ENCODE measurements around the gene A4GNT.
"Not testable (repeated sequence)": the region's sequence is repeated elsewhere in the genome, so short reads cannot be mapped to it uniquely, and the experiment has no call there.

The A4GNT gene

DNA sequence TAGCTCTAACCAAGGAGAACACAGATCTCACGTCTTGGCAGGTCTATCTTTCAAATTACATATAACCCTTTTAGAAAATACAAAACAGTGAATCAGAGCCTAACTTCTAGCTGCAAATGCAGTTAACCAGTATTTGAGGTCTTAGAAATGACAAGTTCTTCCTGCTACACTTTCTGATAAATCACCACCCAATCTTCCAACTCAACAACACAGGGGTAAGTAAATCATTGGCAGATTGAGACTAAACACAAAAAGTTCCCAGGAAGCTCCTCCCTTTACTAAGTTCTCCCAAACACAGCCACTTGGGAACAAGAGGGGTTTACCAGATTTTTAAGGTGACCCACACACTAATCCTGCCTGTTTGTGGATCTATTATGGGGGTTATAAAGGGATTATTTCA, at the start of gene A4GNT:
A4GNT (minus strand) TSS at position 152 of the 400 bp plus-strand sequence. CDS start 1,134 bp downstream, outside the sequence.
- no peak for DNase-seq (ENCODE audit: low read depth)

DNA sequence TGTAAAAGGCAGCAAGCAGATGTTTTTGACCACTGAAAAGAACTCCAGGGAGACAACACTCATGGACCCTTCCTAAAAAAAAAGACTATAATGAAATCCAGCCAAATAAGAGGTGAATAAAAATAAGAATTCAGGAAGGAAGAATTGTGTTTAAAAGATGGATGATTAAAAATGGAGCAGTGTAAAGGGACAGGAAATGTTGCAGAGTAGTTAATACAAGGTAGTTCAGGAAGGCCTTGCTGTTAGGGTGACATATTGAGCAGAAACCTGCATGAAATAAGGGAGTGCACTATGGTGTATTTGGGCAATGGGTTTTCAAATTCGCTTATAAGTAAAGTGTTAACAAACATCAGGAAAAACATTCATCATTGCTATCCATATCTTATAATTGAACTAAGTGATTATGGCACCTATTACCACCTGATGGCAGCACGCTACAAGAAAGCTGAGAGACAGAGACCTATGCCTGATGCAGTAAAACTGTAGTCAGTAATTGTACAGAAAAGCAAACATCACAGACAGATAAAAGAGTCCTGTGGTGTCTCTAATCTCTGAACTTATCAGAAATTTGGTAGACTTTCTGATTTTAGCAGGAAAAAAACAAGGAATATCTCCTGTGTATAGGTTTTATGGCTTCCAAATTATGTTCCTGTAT, 48.3 kb upstream of the A4GNT start:
- peak; percentile 23 for DNase-seq (ENCODE audit: low read depth)

DNA sequence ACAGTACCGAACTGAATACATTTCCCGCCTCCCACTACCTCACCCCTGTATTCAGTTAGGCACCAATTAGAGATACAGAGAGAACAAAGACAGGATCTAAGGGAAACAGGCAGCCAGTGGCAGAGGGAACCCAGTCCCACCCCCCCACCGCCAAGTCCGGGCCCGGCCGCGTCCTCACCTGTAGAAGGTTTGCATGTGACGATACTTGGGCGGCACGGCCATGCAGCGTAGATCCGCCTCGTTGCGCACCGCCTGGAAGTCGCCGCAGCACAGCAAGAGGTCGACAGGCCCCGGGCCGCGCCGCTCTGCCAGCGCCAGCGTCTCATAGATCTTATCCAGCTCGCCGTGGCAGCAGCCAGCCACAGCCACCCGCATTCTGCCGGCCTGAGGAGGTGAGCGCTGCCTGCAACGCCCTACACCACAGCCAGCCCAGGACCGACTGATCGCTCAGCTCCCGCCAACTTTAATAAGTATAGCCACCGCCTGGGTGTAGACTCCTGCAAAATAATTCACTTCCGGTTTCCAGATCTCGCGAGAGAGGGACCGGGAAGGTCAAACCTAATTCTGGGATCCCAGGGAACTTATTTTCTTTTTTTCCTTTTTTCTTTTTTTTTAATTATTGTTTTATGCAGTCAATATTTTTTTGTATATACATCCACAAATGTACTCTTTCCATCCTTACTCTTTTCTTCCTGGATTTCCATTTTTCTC, 42.4 kb upstream of the A4GNT start, which contains the start of gene DBR1:
DBR1 (minus strand) TSS at position 501 of the 711 bp plus-strand sequence; CDS start at position 375, 126 bp downstream.
- DNase-seq (ENCODE audit: low read depth): peak; percentile 59

DNA sequence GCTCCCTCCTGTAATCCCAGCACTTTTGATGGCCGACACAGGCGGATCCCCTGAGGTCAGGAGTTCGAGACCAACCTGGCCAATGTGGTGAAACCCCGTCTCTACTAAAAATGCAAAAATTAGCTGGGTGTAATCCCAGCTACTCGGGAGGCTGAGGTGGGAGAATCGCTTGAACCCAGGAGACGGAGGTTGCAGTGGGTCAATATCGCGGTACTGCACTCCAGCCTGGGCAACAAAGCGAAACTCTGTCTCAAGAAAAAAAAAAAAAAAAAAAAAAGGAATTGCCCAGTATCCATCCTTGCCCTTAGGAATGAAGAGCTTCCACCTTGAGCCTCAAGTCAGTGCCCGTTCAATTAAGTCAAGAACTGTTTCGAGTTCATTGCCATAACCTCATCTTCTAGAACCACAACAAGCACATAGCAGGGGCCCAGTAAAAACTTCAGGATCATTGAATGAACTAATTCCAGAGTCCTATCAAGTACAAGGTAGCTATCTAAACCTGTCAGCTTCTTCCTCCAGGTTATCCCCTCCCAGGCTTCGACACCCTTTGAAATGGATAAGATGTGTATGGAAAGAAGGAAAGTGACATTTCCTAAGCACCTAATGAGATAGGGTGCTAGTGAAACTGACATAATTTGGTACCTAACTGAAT, 41.7 kb upstream of the A4GNT start:
- DNase-seq (ENCODE audit: low read depth): peak; percentile 15

DNA sequence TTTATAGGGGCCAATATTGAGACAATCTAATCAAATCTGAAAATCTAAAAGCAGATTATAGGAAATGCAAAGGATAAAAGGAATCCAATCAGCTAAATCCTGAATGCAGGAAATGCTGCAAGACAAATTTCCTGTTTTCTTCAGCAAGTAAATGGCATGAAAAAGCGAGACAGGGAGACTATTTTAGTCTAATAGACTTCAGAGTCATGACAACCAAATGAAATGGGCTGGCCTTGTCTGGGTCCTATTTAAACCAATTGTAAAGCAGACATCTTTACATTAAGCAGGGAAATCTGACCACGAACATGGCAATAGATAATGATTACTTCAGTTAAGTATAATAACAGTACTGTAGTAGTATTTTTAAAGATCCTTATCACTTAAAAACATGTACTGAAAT, 40.4 kb upstream of the A4GNT start:
- no peak for DNase-seq (ENCODE audit: low read depth)

DNA sequence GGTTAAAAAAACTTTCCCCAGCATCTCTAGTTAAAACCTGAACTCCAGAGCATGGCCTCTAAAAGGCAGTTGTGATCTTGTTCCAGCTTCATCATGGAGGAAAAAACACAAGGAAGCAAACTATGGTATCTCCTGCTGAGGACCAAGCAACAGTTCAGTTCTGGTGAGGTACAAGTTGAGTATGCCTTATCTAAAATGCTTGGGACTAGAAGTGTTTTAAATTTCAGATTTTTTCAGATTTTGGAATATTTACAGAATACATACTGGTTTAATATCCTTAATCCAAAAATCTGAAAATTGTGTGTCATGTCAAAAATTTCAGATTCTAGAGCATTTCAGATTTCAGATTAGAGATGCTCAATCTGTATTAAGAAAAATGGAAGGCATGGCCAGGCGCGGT, 32.9 kb upstream of the A4GNT start:
- no peak for DNase-seq (ENCODE audit: low read depth)

DNA sequence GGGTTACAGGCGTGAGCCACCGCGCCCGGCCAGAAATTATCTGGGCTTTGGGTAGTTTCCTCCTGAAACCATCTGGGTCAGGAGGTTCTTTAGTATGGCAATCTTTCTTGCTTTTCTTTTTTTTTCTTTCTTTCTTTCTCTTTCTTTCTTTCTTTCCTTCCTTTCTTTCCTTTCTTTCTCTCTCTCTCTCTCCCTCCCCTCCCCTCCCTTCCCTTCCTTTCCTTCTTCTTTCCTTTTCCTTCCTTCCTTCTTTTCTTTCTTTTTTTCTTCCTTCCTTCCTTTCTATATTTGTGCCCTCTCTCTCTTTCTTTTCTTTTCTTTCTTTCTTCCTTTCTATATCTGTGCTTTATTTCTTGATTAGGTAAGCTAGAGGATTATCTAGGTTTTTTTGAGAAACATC, 25.6 kb upstream of the A4GNT start:
- DNase-seq (ENCODE audit: low read depth): no peak

DNA sequence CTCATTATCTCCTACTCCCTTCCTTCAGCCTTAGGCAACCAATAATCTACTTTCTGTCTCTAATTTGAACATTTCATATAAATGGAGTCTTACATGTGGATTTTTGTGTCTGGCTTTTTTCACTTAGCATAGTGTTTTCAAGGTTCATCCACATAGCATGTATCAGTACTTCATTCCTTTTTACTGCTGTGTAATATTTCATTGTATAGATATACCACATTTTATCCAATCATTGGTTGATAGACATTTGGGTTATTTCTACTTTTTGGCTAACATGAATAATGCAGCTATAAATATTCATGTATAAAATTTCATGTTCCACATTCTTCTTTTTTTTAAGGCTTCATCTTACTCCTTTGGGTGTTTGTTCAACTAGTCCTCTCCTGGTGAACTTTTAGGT, 22.3 kb upstream of the A4GNT start:
- DNase-seq (ENCODE audit: low read depth): no peak

DNA sequence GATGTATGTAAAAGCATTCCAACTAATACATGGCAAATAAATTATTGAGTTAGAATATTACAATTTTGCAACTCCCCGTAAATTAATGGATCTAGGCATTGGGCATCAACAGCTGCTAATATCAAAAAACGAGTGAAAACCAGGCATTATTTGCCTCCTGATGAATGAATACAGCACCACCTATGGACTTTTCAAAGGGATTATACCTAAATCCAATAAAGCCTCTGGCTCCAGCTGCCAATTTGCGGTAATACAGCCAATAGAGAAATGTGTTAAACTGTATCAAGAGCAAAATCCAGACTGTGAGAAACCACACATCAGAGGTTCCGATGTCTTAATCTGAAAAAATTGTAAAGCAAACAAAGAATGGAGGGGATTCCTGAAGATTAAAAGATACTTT, 16.3 kb upstream of the A4GNT start:
- DNase-seq (ENCODE audit: low read depth): no peak

DNA sequence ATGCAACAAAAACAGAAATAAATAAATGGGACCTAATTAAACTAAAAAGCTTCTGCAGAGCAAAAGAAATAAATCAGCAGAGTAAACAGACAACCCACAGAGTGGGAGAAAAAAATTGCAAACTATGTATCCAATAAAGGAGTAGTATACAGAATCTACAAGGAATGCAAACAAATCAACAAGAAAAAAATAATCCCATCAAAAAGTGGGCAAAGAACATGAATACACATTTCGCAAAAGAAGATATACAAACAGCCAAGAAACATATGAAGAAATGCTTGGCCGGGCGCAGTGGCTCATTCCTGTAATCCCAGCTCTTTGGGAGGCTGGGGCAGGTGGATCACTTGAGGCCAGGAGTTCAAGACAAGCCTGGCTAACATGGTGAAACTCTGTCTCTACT, 10.0 kb upstream of the A4GNT start:
- not testable (repeated sequence) for DNase-seq (ENCODE audit: low read depth)

DNA sequence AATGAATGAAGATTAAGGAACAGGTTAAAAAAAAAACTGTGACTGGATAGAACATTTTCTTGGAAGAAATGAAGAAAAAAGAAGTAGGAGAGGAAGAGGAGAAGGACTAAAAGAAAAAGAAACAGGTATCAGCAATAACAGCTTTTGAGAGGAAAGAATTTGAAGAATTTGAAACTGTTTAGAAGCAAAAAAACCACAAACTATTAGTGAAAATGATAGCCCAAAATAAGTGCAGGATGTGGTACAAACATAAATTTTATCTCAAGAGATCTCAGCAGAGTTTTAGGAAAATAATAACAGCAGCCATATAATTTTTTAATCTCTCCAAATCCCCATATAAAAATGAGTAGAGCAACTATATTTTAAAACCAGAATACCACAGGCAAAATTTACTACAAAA, 8.8 kb upstream of the A4GNT start:
- no peak for DNase-seq (ENCODE audit: low read depth)

DNA sequence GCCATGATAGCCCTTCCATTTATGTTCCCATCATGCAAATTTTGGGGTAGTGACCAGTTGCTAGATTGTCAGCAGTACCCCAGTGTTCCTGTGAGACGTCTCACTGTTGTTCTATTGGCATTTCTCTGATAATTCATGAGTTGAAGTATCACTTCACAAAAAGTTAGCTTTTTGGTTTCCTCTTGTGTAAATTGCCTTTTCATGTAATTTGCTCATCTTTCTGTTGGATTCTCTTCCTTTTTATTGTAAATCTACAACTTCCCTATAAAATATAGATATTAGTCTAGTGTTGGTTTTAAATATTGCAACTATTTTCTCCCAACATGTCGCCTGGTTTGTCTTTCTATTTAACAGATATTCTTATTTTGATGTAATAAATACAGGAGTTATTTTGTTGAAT, 7.5 kb upstream of the A4GNT start:
- no peak for DNase-seq (ENCODE audit: low read depth)

DNA sequence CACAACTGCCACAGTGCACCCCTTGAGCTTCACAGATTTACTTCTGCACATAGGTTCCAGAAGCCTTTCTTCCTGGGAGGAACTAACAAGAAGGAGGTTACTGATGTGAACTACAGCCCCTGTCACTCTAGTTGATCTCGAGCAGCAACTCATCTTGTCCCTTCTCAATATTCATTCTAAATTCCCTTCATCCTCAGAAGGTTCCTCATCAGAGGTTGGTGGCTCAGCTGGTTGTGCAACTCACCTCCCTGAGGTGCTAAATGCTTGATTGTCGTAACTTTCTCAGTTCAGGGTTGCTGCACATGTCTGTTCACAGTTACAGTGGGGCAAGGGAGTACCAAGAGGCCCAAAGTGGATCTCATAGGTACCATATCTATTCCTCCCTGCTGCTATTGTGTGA, 5.7 kb upstream of the A4GNT start:
- DNase-seq (ENCODE audit: low read depth): no peak

DNA sequence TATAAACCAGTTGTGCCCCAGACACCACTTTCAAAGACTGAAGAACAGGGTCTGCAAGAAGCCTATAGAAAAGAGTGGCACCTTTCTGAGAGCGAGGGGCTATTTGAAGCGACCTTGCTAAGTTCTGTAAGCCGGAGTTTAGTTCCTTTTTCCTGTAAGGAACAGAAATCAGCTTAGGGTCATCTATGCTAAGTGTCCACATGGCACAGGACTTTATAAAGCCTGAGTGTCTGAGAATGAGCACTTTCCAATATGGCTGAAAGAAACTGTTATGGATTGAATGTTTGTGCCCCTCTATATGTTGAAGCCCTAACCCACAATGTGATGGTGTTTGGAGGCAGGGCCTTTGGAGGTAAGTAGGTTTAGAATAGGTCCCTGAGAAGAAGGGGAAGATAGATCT, 4.0 kb upstream of the A4GNT start:
- DNase-seq (ENCODE audit: low read depth): no peak

DNA sequence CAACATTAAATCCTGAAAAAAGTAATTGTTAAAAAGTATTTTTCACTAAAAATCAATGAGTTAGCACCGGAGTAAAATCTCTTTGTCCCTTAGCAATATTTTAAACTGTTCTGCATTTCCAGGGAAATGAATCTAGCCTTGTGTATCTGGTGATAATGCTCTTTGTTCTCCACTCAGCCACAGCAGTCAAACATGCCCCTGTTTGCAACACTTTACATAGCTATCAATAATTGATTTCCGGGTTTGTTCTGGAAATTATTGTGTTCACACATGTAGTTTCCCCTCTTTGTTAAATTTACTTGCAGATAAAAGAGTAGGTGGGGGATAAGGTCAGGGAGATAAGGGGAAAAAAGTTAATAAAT, 3.6 kb upstream of the A4GNT start:
- DNase-seq (ENCODE audit: low read depth): no peak

DNA sequence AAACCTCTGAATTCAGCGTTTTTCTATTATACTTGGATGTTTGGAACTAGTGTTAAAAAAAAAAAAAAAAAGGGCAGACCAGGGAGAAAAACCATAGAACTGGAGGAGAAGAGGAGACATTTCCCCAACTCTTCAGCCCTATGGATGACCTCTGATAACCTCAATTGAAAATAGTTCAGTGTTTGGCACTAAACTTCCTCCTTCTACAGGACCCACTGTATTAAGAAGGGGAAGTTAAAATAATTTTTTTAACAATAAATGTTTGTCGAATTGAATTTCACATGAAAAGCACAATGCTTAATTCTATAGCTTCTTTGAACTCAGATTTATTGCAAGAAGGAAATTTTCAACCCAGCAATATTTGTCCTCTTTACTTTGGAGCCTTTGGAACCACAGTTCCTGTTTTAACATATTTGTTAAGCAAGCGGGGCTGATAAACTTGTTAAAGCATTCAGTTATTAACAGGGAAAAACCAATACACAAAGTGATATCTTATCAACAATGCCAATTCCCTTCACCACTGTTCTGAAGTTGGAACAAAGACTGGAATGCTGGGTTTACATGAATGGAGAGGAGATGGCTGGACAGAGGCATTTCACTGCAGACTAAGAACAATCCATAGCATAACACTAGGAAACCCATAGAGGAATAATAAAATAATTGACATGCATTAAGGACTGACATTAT, 3.1 kb upstream of the A4GNT start:
- no peak for DNase-seq (ENCODE audit: low read depth)

DNA sequence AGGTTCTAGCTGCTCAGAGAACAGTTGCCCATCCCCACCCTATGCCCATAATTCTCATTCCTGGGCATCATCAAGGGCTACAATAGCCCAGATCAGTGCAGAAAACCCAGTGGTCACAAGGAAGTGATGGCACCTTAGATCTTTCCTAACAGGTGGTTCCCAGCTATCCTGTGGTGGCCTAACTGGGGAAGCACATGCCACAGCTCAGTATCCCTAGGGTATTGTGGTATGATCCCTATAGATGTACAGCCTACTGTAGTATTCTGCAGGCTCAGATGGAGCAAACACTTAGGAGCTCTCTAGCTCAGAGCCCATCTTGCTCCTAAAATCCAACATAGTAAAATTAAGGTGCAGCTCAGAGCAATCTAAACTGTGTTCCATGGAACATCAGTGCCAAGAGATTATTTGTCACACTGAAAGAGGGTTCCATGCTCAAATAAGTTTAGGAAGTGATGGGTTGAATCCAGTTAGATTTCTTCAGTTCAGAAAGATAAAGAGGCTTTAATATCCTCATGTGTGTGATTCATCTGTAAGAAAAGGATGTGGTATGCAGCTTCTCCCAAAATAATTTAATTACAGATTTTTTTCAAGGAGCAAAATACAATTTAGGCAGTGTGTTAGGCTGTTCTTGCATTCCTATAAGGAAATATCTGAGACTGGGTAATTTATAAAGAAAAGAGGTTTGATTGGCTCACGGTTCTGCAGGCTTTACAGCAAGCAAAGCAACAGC, 4.4 kb downstream of the A4GNT start:
- DNase-seq (ENCODE audit: low read depth): no peak

DNA sequence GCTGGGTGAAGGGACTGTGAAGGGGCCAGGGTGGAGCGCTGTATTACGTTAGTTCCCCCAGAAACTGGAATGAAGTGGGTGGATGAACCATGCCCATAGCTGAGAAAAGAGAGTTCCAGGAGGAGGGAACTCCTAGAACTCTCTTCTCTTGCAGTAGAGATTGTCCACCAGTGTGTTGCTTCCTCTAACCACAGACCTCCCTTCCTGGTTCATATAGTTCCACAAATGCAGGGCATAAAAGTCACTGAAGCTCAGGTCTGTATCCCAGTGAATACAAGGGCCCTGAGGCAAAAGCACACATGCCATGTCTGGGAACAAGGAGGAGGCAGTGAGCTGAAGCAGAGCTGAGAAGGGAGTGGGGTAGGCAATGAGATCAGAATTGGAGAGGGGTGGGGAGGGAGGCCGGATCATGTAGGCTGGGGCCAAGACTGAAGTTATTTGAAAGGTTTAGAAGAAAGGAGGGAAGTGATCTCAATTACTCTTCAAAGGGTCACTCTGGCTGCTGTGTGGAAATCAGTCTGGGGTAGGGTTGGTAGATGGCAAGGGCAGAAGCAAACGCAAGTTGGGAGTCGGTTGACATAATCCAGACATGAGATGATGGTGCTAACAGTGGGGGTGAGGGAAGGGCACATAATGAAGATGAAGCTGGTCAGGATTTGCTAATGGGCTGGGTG, 6.5 kb downstream of the A4GNT start:
- no peak for DNase-seq (ENCODE audit: low read depth)

DNA sequence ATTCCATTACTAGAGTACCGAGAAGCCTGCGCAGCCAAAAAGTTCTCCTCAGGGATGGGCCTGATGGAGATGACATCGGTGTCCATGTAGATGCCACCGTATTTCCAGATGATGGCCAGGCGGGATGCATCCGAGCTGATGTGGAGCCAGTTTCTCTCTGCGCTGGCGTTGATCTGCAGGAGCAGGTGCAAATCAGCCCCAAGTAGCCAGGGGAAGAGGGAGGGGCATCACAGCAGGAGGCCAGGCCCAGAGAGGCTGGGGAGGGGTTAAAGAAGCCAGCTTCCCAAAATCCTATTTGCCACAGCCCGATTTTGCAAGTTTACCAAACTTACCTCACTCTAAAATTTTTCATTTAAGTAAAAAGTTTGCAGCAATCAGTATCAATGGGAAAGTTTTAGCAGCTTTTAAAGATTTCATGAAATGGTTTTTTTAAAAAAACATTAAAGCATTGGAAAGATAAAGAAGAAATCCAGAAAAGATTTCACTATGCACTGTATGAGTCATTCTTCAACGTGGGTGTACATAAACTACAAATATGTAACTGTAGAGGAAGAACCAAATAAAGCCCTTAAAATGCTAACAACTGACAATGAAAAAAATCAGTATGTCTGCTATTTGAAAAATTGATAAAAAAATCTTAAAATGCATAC, 7.4 kb downstream of the A4GNT start:
- peak; percentile 5 for DNase-seq (ENCODE audit: low read depth)

DNA sequence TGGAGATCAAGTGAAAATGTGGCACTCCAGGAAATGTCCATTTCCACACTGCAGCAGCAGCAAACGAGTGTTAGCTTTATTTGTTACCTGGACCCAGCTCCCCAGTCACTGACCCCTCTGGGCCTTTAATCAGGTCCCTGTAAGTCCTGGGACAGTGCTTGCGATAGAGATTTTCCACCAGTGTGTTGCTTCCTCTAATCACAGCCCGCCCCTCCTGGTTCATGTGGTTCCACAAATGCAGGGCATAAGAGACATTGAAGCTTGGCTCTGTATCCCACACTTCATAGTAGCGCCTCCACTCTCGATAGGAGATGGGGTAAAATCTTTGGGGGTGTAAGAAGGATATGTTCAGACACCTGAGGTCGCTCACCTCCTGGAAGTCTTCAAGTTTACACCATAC, 8.0 kb downstream of the A4GNT start:
- DNase-seq (ENCODE audit: low read depth): no peak

DNA sequence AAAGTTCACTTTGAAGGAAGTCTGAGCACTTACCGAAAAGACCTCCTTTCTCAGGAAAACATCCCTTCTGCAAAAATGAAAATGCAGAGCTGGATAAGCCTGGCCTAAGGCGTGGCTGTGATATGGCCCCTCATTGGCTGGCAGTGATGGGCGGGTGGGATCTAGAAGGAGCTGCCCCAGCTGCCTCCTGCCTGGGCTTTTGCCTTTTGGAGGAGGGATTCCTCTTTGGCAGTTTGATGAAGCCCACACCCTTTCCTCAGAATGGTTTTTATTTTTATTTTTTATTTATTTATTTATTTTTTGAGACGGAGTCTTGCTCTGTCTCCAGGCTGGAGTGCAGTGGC, 12.8 kb downstream of the A4GNT start:
- DNase-seq (ENCODE audit: low read depth): no peak

Data from HS-5 (cell line).